GM12801 (cell line): ENCODE data around the gene ARL15.

Source experiments
- CTCF ChIP-seq: IDR thresholded peaks from one replicate; pipeline ENCODE4 v1.5.1; 2011; ENCODE audit warnings: control low read depth; ENCODE audit not compliant: insufficient read length; ENCODE audit errors: extremely low read depth

The ARL15 gene

GRCh38 chr5:53997736-53998627, 312.4 kb downstream of the ARL15 start:
- TF ChIP-seq CTCF, result no peak

- TF ChIP-seq CTCF, result no peak
These were observed 314.4 kb downstream of the ARL15 start for GRCh38 chr5:53996008-53996407.

GRCh38 chr5:53994148-53994547, 316.2 kb downstream of the ARL15 start:
- no peak for TF ChIP-seq CTCF

- TF ChIP-seq CTCF, result no peak
These were observed 318.4 kb downstream of the ARL15 start for GRCh38 chr5:53991942-53992341.

GRCh38 chr5:53987101-53987500, 323.3 kb downstream of the ARL15 start:
- no peak for TF ChIP-seq CTCF

GRCh38 chr5:53985796-53986195, 324.6 kb downstream of the ARL15 start:
- no peak for TF ChIP-seq CTCF

GRCh38 chr5:53984971-53985370, 325.4 kb downstream of the ARL15 start:
- TF ChIP-seq CTCF, result no peak
